Suprapubic skin (tissue), 4 donors: Measurements from ENCODE around the gene FAM227A.

Experiments used
- CTCF ChIP-seq, 2 donors: fragments of 200-600 bp in 1 of 2; fragments of 450-650 bp in 1 of 2; sonication (generic) in 1 of 2; IDR thresholded peaks; one replicate each; pipeline ENCODE4 v1.5.1; 2016 to 2019; ENCODE audit warnings: antibody characterized with exemption in 2 of 2, mild to moderate bottlenecking in 1 of 2, moderate library complexity in 1 of 2
- POLR2A ChIP-seq, 2 donors: fragments of 450-650 bp; IDR thresholded peaks; one replicate each; pipeline ENCODE4 v1.6.1; 2017; ENCODE audit warnings: antibody characterized with exemption in 2 of 2, mild to moderate bottlenecking in 2 of 2, moderate library complexity in 2 of 2
- POLR2AphosphoS5 ChIP-seq, 3 donors: sonication (generic); formaldehyde crosslinking; IDR thresholded peaks; one replicate each; pipeline ENCODE4 v1.6.1; 2017; ENCODE audit warnings: antibody characterized with exemption in 3 of 3

DNA sequence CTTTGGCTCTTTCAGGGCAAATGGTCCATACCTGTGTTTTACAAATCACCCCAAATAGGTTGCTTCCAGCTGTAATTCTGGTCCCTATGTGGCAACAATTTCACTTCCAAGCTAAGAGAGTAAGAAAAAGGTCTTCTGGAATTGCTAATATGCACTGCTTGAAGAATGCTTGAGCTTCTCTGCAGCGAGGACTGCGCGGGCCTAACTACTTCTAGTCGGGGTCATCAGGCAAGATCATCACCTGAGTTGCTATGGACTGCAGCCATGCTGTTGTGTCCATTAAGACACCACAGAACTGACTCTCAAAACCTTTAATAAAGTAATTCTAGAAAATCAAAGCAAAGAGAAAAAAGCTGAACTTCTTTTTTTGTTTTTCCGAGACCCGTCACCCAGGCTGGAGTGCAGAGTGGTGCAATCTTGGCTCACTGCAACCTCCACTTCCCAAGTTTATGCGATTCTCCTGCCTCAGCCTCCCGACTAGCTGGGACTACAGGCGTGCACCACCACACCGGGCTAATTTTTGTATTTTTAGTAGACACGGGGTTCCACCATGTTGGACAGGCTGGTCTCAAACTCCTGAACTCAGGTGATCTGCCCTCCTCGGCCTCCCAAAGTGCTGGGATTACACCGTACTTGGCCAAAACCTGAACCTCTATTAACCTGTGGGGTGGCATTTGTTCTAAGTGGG is 42.4 kb upstream of the FAM227A start:
- TF ChIP-seq POLR2A (IDR thresholded peaks at IDR 0.05) (no peak), CTCF (IDR thresholded peaks at IDR 0.05) (no peak), POLR2AphosphoS5 (IDR thresholded peaks at IDR 0.05) (no peak)
